GM12878 (cell line): Measurements from ENCODE around the gene PTPRD.

ENCODE experiments used
- JUND ChIP-seq: IDR thresholded peaks from 2 replicates; pipeline ENCODE4 v1.6.1; 2012; ENCODE audit warnings: low read depth, mild to moderate bottlenecking, low read length, improper control_type of control experiment, moderate library complexity
- POLR2AphosphoS5 ChIP-seq: IDR thresholded peaks from 2 replicates; pipeline ENCODE4 v1.6.1; 2011; ENCODE audit warnings: mild to moderate bottlenecking, low read length, inconsistent platforms
- RCOR1 ChIP-seq: conservative IDR thresholded peaks from 2 replicates; pipeline ENCODE4 v1.6.1; 2012; ENCODE audit warnings: low read depth, low read length, improper control_type of control experiment
- ZBED1 ChIP-seq: IDR thresholded peaks from 2 replicates; pipeline ENCODE4 v1.6.1; 2016; ENCODE audit warnings: borderline replicate concordance
- ZNF274 ChIP-seq: IDR thresholded peaks from one replicate; pipeline ENCODE4 v1.8.0; 2011; ENCODE audit not compliant: insufficient read length, insufficient read depth

DNA sequence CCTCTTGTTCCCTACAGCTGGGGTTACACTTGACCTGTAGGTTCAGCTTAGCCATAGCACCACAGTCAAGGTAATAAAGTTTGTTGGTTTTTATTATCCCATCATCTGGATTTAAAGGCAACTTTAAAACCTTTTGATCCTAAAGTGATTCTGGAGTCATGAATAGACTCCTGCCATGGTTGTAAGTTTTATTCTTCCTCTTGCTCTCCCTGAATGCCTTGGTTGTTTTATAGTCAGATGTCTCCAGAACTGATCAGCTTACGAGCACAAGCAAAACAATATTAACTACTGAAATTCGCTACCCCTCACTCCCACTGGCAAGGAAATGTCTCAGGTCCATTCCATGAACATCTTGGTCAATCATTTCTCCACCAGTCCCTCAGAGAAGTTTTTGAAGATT is 1328.6 kb downstream of the PTPRD start:
- TF ChIP-seq ZBED1 = no peak
- no peak for TF ChIP-seq RCOR1
- TF ChIP-seq POLR2AphosphoS5 = no peak
- TF ChIP-seq ZNF274 = no peak
- no peak for TF ChIP-seq JUND
